ENCODE data around the gene SLC26A3.

DNA sequence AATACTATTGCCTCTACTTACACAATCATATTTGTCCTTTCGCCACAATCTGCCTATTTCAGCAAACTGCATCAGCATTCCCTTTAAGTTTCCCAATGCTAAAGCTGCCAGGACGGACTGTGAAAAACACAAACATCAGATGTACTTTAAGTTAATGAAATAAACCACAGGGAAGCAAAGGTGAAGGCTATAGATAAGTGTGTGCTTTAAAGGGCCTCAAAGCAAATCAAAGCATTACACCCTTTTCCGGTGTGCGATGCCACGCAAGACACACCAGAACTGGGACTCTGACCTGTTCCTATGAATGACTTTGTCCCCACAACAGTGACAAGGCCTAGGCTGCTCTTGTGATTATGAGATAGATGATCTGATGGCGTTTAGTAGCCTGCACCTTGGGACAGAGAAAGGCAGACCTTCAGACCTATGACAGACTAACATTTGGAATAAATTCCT, 23.4 kb downstream of the SLC26A3 start:
- TF ChIP-seq TARDBP (IDR thresholded peaks at IDR 0.05) (no peak), SP1 (IDR thresholded peaks at IDR 0.05) (no peak), HDGF (IDR thresholded peaks at IDR 0.05; ENCODE audit: borderline replicate concordance) (no peak), FOXM1 (IDR thresholded peaks at IDR 0.05; ENCODE audit: borderline replicate concordance) (no peak), SUZ12 (IDR thresholded peaks at IDR 0.05) (no peak), NFRKB (IDR thresholded peaks at IDR 0.05) (no peak), FOXA1 (IDR thresholded peaks at IDR 0.05) (no peak), L3MBTL2 (conservative IDR thresholded peaks at IDR 0.05) (no peak), FOXK2 (IDR thresholded peaks at IDR 0.05) (no peak), BHLHE40 (IDR thresholded peaks at IDR 0.05; ENCODE audit: borderline replicate concordance) (no peak), ARNT (IDR thresholded peaks at IDR 0.05) (no peak)
